GM18505 (cell line): ENCODE measurements around the gene PACS1.
"Not testable (repeated sequence)": the region's sequence is repeated elsewhere in the genome, so short reads cannot be mapped to it uniquely, and the experiment has no call there.

Experiments used
- ATAC-seq: cut with Tn5 transposase; IDR thresholded peaks from one replicate; pipeline ENCODE4 v1.9.1; 2021; ENCODE audit not compliant: unreplicated experiment
- POLR2A ChIP-seq: IDR thresholded peaks from 4 replicates; pipeline ENCODE4 v1.6.1; 2011; ENCODE audit warnings: borderline replicate concordance; ENCODE audit not compliant: insufficient read depth, insufficient read length; ENCODE audit errors: extremely low read depth

The PACS1 gene

DNA sequence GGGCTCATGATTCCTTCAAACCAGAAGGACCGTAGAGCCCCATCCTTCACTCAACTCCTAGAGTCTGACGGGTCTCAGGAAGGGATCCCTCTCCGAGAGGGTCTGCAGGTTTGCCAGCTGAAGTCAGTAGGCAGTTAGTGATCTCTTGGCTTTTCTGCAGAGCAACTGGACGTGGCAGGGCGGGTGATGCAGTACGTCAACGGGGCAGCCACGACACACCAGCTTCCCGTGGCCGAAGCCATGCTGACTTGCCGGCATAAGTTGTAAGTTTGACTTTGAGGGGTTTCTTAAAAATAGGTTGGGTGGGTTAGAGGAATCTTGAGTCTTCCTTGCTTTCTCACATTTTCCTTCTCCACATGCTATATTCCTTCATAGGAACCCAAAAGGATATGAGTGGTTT is 165.1 kb downstream of the PACS1 start:
- TF ChIP-seq POLR2A = no peak
- no peak for ATAC-seq

- TF ChIP-seq POLR2A = no peak
- no peak for ATAC-seq
These were observed 167.8 kb downstream of the PACS1 start for GRCh38 chr11:66237867-66238266.

GRCh38 chr11:66238786-66239413 is 168.8 kb downstream of the PACS1 start:
- no peak for ATAC-seq
- TF ChIP-seq POLR2A = no peak

DNA sequence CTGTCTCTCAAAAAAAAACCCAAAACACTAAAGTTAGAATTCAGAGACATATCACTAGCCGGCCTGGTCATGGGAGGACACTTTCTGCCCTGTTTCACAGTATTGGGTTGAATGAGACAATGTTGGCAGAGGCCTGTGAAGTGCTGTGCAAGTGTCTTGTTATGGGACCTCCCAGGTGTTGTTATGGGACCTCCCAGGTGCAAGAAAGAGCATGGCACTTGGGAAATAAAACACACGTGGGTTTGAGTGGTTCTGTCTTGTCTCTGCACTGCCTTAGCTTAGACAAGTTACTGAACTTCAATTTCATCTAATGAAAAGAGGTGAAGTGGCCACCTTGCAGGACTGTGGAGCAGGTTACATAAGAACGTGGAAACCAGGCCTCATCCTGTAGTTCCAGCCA is 169.4 kb downstream of the PACS1 start:
- no peak for ATAC-seq
- TF ChIP-seq POLR2A = no peak

GRCh38 chr11:66239998-66240780 is 170.1 kb downstream of the PACS1 start:
- TF ChIP-seq POLR2A = no peak
- no peak for ATAC-seq

GRCh38 chr11:66240781-66241136 is 170.7 kb downstream of the PACS1 start:
- TF ChIP-seq POLR2A = no peak

DNA sequence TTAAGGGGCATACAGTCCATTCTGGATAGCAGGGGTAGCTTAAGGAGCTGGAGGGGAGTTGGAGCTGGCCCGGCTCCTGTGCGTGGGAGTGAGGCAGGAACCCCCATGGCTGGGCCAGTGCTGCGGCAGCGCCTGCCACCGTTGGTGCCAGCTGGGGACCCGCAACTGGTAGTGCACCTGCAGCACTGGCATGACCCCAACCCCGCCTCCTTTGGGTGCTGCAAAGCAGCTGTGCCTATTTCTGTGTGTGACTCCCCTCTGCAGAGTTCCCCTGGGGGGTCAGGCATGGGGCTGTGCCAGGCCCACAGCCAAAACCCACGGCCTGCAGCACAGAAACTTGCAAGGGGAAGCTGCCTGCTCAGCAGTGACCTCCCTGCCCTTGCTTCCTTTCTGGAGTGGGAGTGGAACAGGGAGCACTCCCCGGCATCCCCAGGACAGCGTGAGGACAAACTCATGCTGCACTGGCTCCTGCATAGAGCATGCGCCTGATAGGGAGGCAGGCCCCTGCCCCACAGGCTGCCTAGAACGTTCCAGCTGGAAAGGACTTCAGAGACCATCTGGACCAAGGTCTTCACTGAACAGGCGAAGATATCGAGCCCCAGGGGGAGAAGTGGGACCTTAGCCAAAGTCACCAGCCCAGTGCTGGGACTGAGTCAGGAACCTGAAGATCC is 172.2 kb downstream of the PACS1 start:
- no peak for TF ChIP-seq POLR2A
- no peak for ATAC-seq

More at GRCh38 chr11:66240781-66241136, 170.7 kb downstream of the PACS1 start:
- ATAC-seq = no peak

DNA sequence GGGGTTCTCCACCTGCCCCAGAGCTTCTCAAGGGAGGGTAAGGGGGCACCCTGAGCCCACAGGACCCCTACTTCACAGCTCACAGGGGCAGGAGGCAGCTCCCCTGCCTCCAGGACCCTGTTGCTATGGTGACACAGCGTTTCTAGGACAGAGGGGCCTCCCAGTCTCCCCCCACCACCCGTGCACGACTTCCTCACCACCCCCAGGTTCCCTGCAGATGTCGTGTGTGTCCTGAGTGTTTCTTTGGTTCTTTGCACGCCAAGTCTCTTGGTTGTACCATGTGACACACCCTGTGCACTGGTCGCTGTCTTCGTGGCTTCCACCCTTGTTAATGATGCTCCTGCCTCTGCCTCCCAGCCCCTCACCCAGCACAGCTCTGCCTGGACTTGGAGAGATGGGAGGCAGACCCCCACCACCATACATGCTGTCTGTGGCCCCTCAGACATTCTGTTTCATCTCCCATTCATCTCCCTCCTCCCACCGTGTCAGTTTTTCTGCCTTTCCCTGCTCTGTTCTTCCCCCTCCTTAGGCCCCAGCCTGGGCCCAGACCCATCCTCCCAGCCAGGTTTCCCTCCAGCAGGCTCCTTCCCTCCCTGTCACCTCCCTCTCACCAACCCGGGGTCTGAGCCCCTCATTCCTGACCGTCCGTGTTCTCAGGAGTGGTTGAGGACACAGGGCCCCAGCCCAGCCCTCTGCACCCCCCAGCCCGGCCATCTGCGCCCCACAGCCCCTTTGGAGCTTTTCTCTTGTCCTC is 173.9 kb downstream of the PACS1 start:
- no peak for TF ChIP-seq POLR2A
- ATAC-seq = no peak

GRCh38 chr11:66247295-66247694 is 177.2 kb downstream of the PACS1 start:
- ATAC-seq = no peak
- no peak for TF ChIP-seq POLR2A

DNA sequence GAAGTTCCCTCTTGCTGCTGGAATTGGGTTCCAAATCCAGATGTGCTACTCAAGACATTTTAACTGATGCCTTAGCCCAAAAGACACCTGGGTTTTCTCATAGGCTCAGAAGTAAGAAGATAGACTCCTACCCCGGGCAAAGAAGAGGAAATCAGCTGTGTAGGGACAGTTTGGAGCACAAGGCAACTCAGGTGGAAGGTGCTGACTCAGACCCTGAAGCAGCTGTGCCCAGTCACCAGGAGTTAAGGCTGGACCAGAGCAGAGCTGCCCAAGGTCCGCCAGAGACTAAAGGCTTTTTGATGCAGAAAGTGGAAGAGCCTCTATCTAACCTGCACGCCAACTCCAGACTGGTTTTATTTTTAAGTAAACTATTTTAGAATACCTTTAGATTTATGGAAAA is 177.7 kb downstream of the PACS1 start:
- TF ChIP-seq POLR2A = no peak
- ATAC-seq = no peak

- no peak for TF ChIP-seq POLR2A
- ATAC-seq = no peak
These were observed 178.8 kb downstream of the PACS1 start for GRCh38 chr11:66248903-66249302.

DNA sequence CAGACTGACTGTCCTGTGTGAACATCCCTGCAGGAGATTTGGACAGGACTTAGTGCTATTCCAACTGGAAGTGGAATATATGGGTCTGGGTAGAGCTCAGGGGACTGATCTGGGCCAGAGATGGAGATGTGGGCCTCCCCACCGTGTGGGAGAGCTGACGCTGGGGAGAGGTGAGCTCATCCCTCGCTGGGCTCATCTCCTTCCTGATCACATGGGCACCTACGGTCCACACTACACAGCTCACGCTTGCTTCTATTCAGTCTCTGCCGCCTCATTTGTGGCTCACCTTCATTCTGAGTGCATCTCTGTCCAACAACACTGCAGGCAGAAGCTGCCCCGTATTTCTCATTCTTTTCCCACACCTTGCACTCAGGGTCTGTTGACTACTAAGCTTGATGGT is 181.7 kb downstream of the PACS1 start:
- ATAC-seq = no peak
- no peak for TF ChIP-seq POLR2A

DNA sequence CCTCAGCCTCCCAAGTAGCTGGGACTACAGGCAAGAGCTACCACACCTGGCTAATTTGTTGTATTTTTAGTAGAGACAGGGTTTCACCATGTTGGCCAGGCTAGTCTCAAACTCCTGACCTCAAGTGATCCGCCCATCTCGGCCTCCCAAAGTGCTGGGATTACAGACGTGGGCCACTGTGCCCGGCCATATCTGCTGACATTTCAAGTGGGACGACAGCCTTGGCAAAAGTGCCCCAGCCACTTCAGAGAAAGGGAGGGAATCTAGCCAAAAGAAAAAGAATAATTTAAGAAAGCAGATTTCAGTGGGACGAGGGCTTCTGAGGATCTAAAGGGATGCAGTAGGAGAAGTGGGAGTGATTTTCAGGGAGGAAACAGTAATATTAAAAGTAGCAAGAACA is 183.0 kb downstream of the PACS1 start:
- not testable (repeated sequence) for ATAC-seq
